Activated CD4-positive, CD25-positive, alpha-beta regulatory T cell (primary cell): ENCODE results near the gene NATD1.

Source experiments
- DNase-seq, 4 experiments: peaks; one replicate each; lab custom pipeline; 2025; lab: John Stamatoyannopoulos, UW

The NATD1 gene

GRCh38 chr17:21289902-21290571, 36.8 kb upstream of the NATD1 start:
- DNase-seq = no peak

GRCh38 chr17:21289175-21289901, 36.1 kb upstream of the NATD1 start:
- DNase-seq = no peak

- no peak for DNase-seq
These were observed 35.4 kb upstream of the NATD1 start for GRCh38 chr17:21288571-21289017.

- peak; percentile 77 to 90 (median 88) for DNase-seq
These were observed 34.7 kb upstream of the NATD1 start for GRCh38 chr17:21287703-21288449.

GRCh38 chr17:21286909-21287702, 33.9 kb upstream of the NATD1 start:
- no peak for DNase-seq

GRCh38 chr17:21286066-21286770, 33.0 kb upstream of the NATD1 start:
- no peak for DNase-seq

GRCh38 chr17:21285164-21286065, 32.2 kb upstream of the NATD1 start:
- no peak for DNase-seq

GRCh38 chr17:21284319-21285163, 31.3 kb upstream of the NATD1 start, which contains the start of gene MAP2K3:
MAP2K3 (plus strand) TSS chr17:21284711; CDS start chr17:21284921, 210 bp downstream.
- peak; percentile 87 to 93 (median 89) for DNase-seq

GRCh38 chr17:21283482-21284318, 30.5 kb upstream of the NATD1 start:
- peak in 1 of 4 experiments; percentile 45 for DNase-seq

GRCh38 chr17:21282850-21283249, 29.6 kb upstream of the NATD1 start:
- no peak for DNase-seq

- no peak for DNase-seq
These were observed 29.0 kb upstream of the NATD1 start for GRCh38 chr17:21282231-21282630.

- DNase-seq = peak; percentile 82 to 90 (median 86)
These were observed 26.9 kb upstream of the NATD1 start for GRCh38 chr17:21280081-21280518.

GRCh38 chr17:21279582-21279981, 26.4 kb upstream of the NATD1 start:
- no peak for DNase-seq

GRCh38 chr17:21279198-21279535, 26.0 kb upstream of the NATD1 start:
- no peak for DNase-seq

GRCh38 chr17:21278450-21279197, 25.4 kb upstream of the NATD1 start:
- DNase-seq = peak in 1 of 4 experiments; percentile 31

GRCh38 chr17:21277332-21277731, 24.1 kb upstream of the NATD1 start:
- no peak for DNase-seq

- no peak for DNase-seq
These were observed 23.0 kb upstream of the NATD1 start for GRCh38 chr17:21276264-21276588.
